PFSK-1 (cell line): ENCODE measurements around the gene ROMO1.

Source experiments
- FOXP2 ChIP-seq: optimal IDR thresholded peaks from 2 replicates; pipeline ENCODE3; 2011; ENCODE audit warnings: borderline replicate concordance, control low read depth, inconsistent platforms; ENCODE audit not compliant: insufficient read depth; ENCODE audit errors: extremely low read length, extremely low read depth
- POLR2AphosphoS5 ChIP-seq: IDR thresholded peaks from 2 replicates; pipeline ENCODE4 v1.6.1; 2012; ENCODE audit warnings: low read depth, mild to moderate bottlenecking, control low read depth, low read length, moderate library complexity
- REST ChIP-seq, 2 experiments: IDR thresholded peaks; 2 replicates each; pipeline versions ENCODE4 v1.6.1 to v1.8.0; 2011 to 2012; ENCODE audit warnings: low read depth in 2 of 2, low read length in 2 of 2, control low read depth in 1 of 2, inconsistent platforms in 1 of 2, mild to moderate bottlenecking in 1 of 2, moderate library complexity in 1 of 2; ENCODE audit not compliant: insufficient read depth in 1 of 2
- SIN3A ChIP-seq: IDR thresholded peaks from 2 replicates; pipeline ENCODE4 v1.6.1; 2012; ENCODE audit warnings: mild to moderate bottlenecking, low read length, moderate library complexity, borderline replicate concordance; ENCODE audit not compliant: insufficient read depth
- TAF1 ChIP-seq: IDR thresholded peaks from 2 replicates; pipeline ENCODE4 v1.6.1; 2012; ENCODE audit warnings: low read length, control low read depth, borderline replicate concordance; ENCODE audit not compliant: insufficient read depth

DNA sequence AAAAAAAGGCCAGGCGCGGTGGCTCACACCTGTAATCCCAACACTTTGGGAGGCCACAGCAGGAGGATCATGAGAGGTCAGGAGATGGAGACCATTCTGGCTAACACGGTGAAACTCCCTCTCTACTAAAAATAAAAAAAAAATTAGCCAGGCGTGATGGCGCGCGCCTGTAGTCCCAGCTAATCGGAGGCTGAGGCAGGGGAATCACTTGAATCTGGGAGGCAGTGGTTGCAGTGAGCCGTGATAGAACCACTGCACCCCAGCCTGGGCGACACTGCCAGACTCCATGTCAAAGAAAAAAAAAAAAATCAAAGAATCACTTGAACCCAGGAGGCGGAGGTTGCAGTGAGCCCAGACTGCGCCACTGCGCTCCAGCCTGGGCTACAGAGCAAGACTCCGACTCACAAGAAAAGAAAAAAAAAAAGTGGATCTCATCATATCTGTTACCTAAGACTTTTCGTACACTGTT lies 38.7 kb downstream of the ROMO1 start:
- TF ChIP-seq SIN3A (no peak), POLR2AphosphoS5 (peak; percentile 2; the same call in 1 of the 2 replicates), TAF1 (no peak), FOXP2 (no peak), REST (IDR thresholded peaks at IDR 0.05; ENCODE audit: insufficient read depth in 1 of 2, low read depth in 2 of 2, low read length in 2 of 2) (no peak)
